Measurements from ENCODE around the gene NCLN.
"Not testable (repeated sequence)": the region's sequence is repeated elsewhere in the genome, so short reads cannot be mapped to it uniquely, and the experiment has no call there.

The NCLN gene

GRCh38 chr19:3185461-3186159, at the start of gene NCLN:
Gene NCLN (plus strand): TSS chr19:3185930. CDS start chr19:3186031, 101 bp downstream.
- DNase-seq: peak; percentile 94

- DNase-seq: peak; percentile 75
Measured at GRCh38 chr19:3135961-3136683, 49.6 kb upstream of the NCLN start, which contains the start of gene GNA15. Gene GNA15 (plus strand): TSS chr19:3136033. CDS start chr19:3136451, 418 bp downstream.

GRCh38 chr19:3136684-3137055, 49.1 kb upstream of the NCLN start:
- no peak for DNase-seq

- DNase-seq: no peak
Measured at GRCh38 chr19:3137119-3137518, 48.6 kb upstream of the NCLN start.

- no peak for DNase-seq
Measured at GRCh38 chr19:3138268-3138667, 47.5 kb upstream of the NCLN start.

- peak; percentile 30 for DNase-seq
Measured at GRCh38 chr19:3140667-3141038, 45.1 kb upstream of the NCLN start.

- no peak for DNase-seq
Measured at GRCh38 chr19:3142292-3142670, 43.4 kb upstream of the NCLN start.

GRCh38 chr19:3142781-3143337, 42.9 kb upstream of the NCLN start:
- no peak for DNase-seq

- DNase-seq: no peak
Measured at GRCh38 chr19:3145909-3146676, 39.6 kb upstream of the NCLN start.

GRCh38 chr19:3146677-3147100, 39.0 kb upstream of the NCLN start:
- peak; percentile 68 for DNase-seq

- DNase-seq: no peak
Measured at GRCh38 chr19:3148503-3148902, 37.2 kb upstream of the NCLN start.

GRCh38 chr19:3149089-3149488, 36.6 kb upstream of the NCLN start:
- no peak for DNase-seq

- DNase-seq: no peak
Measured at GRCh38 chr19:3149526-3150505, 35.9 kb upstream of the NCLN start.

- DNase-seq: no peak
Measured at GRCh38 chr19:3150739-3151329, 34.9 kb upstream of the NCLN start.

- DNase-seq: no peak
Measured at GRCh38 chr19:3151563-3152418, 33.9 kb upstream of the NCLN start.

GRCh38 chr19:3152419-3152780, 33.3 kb upstream of the NCLN start:
- no peak for DNase-seq

GRCh38 chr19:3153286-3154230, 32.2 kb upstream of the NCLN start:
- no peak for DNase-seq

GRCh38 chr19:3154447-3154846, 31.3 kb upstream of the NCLN start:
- not testable (repeated sequence) for DNase-seq

GRCh38 chr19:3154957-3155736, 30.6 kb upstream of the NCLN start:
- DNase-seq: peak; percentile 92
